ENCODE results near the gene IGSF11. TPM values are rescaled to one million over a fixed set of nuclear protein-coding genes. Genes with fewer than 3 reads are reported as not detected.
A peak's percentile ranks its signal among the peaks of the same experiment; 100 is the strongest.

IGSF11 gene
- total and polyA plus RNA-seq, 2 of the 4 experiments (the other 2 are of a cell fraction) = 0.18 TPM; not detected in 1

GRCh38 chr3:118938183-118938961 is 96.3 kb downstream of the IGSF11 start:
- ATAC-seq (ENCODE audit: low read depth) (no peak), DNase-seq (peak; percentile 1)
- no peak overlapping the region for H3K4me3 ChIP-seq (ENCODE audit: insufficient read depth, low read depth, low read length)
- no peak overlapping the region for H2BK20ac ChIP-seq (ENCODE audit: low read depth, low read length)
- no peak overlapping the region for H2BK120ac ChIP-seq (ENCODE audit: low read depth, low read length)
- no peak overlapping the region for H2BK15ac ChIP-seq (ENCODE audit: low read depth, low read length)
- no peak overlapping the region for H2AK5ac ChIP-seq (ENCODE audit: low read depth, low read length)
- WGBS, 2 experiments (ENCODE audit: extremely low coverage in 2 of 2, insufficient read length in 1 of 2) = no CpG with 5 or more reads among the region's 5 CpGs
- no TSS peak for BruUV-seq (replicated peaks)
- dilution Hi-C loops (cut with HindIII; ENCODE audit: low sequenced_read_pairs, unreplicated experiment) = no loop called here
- H3K27ac ChIP-seq (ENCODE audit: insufficient read depth, low read length) = no peak overlapping the region
- ChIA-PET CTCF (no interaction called here), POLR2A (ENCODE audit: unreplicated experiment) (no interaction called here)
- H4K20me1 ChIP-seq (ENCODE audit: insufficient read depth, low read length) = no peaks in the 10 kb centered on the region
- H3K36me3 ChIP-seq (ENCODE audit: control insufficient read depth, insufficient read depth, low read length) = no peaks in the 10 kb centered on the region
- H3K9me1 ChIP-seq (ENCODE audit: insufficient read depth, low read length) = no peaks in the 10 kb centered on the region
- TF ChIP-seq NFE2L2 (IDR thresholded peaks at IDR 0.05; ENCODE audit: low read depth, low read length) (no peak), MAFK (IDR thresholded peaks at IDR 0.05; ENCODE audit: low read depth, low read length) (peak; percentile 76)
- intact Hi-C loops (cut with micrococcal nuclease) = no loop called here
- H3K14ac ChIP-seq (replicated peaks; ENCODE audit: low read depth, low read length) = no peak overlapping the region
- H3K9ac ChIP-seq (ENCODE audit: low read depth, low read length) = no peak overlapping the region
- in situ Hi-C loops (cut with MboI; ENCODE audit: low sequenced_read_pairs) = no loop called here
- H3K56ac ChIP-seq (ENCODE audit: extremely low read depth, insufficient read depth, low read length) = no peak overlapping the region
- no peak overlapping the region for H3K18ac ChIP-seq (ENCODE audit: low read depth, low read length)
- H2AK9ac ChIP-seq (replicated peaks; ENCODE audit: low read depth, low read length, poor library complexity) = no peak overlapping the region
- H3K79me1 ChIP-seq (ENCODE audit: low read depth in 1 of 2, low read length in 2 of 2) = no peaks in the 10 kb centered on the region
- no peak overlapping the region for H4K5ac ChIP-seq (ENCODE audit: low read depth, low read length)
- no peak overlapping the region for H2AFZ ChIP-seq (replicated peaks; ENCODE audit: low read length, poor library complexity)
- H4K8ac ChIP-seq (ENCODE audit: low read depth in 2 of 2, low read length in 2 of 2) = no peak overlapping the region
- no peaks in the 10 kb centered on the region for H3K9me3 ChIP-seq (ENCODE audit: control insufficient read depth, insufficient read depth, low read length)
- no peak overlapping the region for H3K4me2 ChIP-seq (ENCODE audit: low read depth, low read length)
- no peak overlapping the region for H2BK5ac ChIP-seq (ENCODE audit: low read depth, low read length, poor library complexity, severe bottlenecking)
- H4K91ac ChIP-seq (ENCODE audit: insufficient read depth, low read depth, low read length) = no peak overlapping the region
- H3K4me1 ChIP-seq (ENCODE audit: control insufficient read depth, insufficient read depth, low read length) = no peaks in the 10 kb centered on the region
- H3K23ac ChIP-seq (ENCODE audit: low read depth, low read length) = no peak overlapping the region
- H3K27me3 ChIP-seq (ENCODE audit: control insufficient read depth, insufficient read depth, low read length) = no peaks in the 10 kb centered on the region
- H3K4ac ChIP-seq (ENCODE audit: low read depth, low read length) = no peak overlapping the region
